ENCODE measurements around the gene CAMK2B.

The CAMK2B gene

DNA sequence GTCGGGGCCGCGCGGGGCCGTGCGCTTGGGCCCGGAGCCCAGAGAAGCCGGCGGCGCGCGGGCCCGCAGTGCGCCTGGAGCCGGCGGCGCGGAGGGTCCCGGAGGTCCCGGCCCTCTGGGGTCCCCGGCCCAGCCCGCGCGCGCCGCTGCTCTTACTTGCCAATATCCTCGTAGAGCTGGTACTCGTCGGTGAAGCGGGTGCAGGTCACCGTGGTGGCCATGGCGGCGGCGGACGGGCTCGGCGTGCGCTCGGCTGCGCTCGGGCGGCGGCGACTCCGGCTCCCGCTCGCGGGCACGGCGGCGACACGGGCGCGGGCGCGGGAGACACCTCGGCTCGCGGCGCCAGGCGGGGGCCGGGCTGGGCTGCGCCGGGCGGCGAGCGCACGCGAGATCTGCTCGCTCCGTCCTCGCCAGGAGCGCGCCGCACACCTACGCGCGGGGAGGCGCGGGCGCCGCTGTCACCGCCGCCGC lies at the start of gene CAMK2B:
CAMK2B (minus strand) TSS at position 394 of the 471 bp plus-strand sequence; CDS start at position 221, 173 bp downstream.
- DNase-seq (ENCODE audit: low spot score) = no peak

GRCh38 chr7:44374007-44374763 lies 48.8 kb upstream of the CAMK2B start:
- DNase-seq (ENCODE audit: low spot score) = no peak

GRCh38 chr7:44373418-44373740 lies 48.0 kb upstream of the CAMK2B start:
- DNase-seq (ENCODE audit: low spot score) = no peak

GRCh38 chr7:44372560-44373417 lies 47.4 kb upstream of the CAMK2B start:
- no peak for DNase-seq (ENCODE audit: low spot score)

GRCh38 chr7:44368885-44369284 lies 43.5 kb upstream of the CAMK2B start:
- no peak for DNase-seq (ENCODE audit: low spot score)

DNA sequence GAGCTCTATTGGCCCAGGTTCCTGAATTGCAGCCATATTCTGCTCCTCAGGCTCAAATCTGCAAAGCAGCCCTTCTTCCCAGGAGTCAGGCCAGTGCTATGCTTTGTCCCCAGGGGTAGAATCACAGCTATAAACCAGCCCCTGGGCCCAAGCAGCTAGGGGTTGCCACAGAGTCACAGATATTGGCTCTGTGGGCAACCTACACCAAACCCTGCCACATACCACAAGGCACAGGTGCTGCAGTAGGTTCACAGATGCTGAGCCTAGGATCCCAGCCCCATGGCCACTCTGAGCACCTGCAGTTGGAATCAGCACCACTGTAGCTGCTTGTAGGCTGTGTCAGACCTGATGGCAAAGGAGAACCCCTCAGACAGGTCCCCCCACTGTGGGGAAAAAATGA lies 43.1 kb upstream of the CAMK2B start:
- no peak for DNase-seq (ENCODE audit: low spot score)

DNA sequence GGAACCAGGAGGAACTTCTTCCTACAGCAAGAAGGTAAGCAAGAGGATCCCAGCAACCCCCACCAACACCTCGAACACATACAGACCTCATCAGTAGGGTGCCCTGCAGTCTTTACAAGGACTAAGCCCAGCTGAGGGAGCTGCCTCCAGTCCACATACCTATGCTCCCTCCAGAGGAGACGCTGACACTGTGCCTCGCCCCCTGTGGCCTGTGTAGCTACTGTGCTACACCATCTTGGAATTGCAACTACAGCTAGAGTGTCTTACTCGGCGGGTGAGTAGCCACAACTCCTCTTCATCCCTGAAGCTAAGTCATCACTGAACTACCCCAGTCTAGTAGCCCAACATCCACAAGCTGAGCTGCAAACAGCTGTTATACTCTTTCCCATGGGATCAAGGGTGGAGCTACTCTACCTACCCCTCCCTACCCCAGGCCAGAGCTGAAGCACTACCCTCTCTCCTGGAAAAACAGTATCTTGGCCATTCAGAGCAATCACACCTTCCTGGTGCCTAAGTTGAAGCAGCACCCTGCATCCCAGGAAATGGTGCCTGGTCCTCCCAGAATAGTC lies 42.2 kb upstream of the CAMK2B start:
- DNase-seq (ENCODE audit: low spot score) = no peak

- no peak for DNase-seq (ENCODE audit: low spot score)
Observed at GRCh38 chr7:44366986-44367385, 41.6 kb upstream of the CAMK2B start.

- DNase-seq (ENCODE audit: low spot score) = no peak
Observed at GRCh38 chr7:44353668-44354067, 28.3 kb upstream of the CAMK2B start.

- DNase-seq (ENCODE audit: low spot score) = no peak
Observed at GRCh38 chr7:44348851-44349781, 23.7 kb upstream of the CAMK2B start.

DNA sequence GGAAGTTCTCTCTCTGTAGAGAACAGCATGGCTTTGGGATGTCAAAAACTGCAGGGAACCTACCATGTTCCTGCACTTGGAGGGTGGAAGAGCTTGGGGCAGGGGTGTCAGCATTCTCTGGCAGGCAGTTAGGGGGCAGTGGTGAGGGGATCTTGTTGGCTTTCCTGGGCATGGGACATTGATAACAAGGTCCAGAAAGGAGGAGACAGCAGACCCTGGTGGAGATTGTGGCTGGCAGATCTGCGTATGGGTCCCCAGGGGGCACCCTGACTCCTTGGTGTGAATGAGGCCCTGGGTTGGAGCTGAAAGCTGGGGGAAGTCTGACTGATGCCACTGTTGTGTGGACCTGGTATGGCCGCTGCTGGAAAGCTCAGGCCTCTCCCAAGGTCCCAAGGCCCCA lies 22.9 kb upstream of the CAMK2B start:
- DNase-seq (ENCODE audit: low spot score) = no peak

DNA sequence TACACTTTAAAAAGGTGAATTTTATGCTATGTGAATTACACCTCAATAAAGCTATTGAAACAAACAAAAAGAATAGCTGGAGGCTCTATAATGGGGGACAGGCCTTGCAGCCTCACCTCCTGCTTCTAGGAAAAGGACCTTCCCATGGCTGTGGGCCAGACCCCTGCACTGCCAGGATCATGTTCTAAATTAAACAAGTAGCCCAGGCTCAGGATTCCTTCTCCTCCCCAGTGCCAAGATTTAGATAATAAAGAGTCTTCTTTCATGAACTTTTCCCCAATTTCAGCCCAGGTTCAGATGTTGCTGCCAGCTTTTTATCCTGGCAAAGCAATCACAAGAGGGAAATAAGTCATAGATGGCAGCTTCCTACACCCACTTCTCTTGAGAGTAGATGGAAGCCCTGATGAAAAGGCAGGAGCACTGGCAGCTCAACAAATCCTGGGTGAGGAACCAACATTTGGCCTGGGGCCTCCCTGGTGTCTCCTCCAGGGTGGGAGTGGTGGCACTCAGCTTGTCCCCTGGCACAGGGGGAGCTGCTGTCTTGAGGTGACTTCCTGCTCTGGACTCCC lies 22.2 kb upstream of the CAMK2B start:
- DNase-seq (ENCODE audit: low spot score) = no peak

GRCh38 chr7:44346063-44346462 lies 20.7 kb upstream of the CAMK2B start:
- no peak for DNase-seq (ENCODE audit: low spot score)

DNA sequence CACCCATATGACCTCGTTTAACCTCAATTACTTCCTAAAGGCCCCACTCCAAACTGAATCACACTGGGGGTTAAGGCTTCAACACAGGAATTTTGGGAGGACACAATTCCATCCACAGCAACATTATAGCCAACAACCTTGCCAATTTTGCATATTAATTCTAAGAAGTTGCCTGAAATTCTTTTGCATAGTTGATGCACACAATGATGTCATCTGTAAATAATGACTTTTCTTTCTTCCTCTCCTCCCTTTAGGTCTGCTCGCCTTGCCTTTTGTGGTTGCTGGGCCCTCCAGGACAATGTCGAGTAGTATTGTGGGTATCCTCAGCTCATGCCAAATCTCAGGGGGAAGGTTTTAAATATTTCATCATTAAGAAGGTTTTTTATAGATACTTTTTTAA lies 16.0 kb upstream of the CAMK2B start:
- DNase-seq (ENCODE audit: low spot score) = no peak

- no peak for DNase-seq (ENCODE audit: low spot score)
Observed at GRCh38 chr7:44338600-44338999, 13.2 kb upstream of the CAMK2B start.

DNA sequence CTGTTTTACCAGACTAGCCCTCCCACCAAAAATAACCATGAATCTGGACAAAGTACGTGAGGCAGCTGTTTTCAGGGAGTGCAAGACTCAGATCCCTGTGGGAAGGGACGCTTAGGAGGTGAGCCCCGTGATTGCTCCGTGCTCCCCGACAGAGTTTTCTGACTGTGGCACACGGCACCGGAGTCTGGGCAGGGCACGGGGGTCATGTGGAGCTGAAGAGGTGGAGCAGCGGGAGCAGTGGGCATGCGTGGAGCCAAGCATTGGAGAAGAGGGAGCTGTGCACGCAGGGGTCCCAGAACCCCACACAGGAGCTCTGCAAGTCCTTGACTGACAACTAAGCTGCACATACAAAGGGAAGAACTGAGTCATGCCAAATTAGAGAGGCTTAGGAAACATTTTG lies 11.1 kb upstream of the CAMK2B start:
- DNase-seq (ENCODE audit: low spot score) = no peak

DNA sequence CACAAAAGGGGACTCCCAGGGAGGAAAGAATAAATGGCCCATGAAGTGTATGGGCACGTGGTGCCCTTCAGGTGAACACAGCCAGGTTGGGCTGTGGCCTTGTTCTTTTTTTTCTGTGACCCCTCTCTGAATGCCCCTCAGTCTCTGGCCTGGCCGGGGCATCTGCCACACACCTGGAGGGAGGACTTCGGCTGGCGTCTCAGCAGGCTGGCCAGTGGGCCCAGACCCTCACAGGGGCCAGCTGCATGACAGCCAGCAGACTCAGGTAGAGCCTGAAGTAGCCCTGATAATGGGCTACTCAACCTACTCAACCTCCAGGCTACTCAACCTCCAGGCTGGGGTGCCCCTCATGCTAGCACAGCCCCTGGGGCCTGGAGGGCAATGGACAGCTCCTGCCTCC lies 9.8 kb upstream of the CAMK2B start:
- no peak for DNase-seq (ENCODE audit: low spot score)

- DNase-seq (ENCODE audit: low spot score) = no peak
Observed at GRCh38 chr7:44334734-44335097, 9.3 kb upstream of the CAMK2B start.

DNA sequence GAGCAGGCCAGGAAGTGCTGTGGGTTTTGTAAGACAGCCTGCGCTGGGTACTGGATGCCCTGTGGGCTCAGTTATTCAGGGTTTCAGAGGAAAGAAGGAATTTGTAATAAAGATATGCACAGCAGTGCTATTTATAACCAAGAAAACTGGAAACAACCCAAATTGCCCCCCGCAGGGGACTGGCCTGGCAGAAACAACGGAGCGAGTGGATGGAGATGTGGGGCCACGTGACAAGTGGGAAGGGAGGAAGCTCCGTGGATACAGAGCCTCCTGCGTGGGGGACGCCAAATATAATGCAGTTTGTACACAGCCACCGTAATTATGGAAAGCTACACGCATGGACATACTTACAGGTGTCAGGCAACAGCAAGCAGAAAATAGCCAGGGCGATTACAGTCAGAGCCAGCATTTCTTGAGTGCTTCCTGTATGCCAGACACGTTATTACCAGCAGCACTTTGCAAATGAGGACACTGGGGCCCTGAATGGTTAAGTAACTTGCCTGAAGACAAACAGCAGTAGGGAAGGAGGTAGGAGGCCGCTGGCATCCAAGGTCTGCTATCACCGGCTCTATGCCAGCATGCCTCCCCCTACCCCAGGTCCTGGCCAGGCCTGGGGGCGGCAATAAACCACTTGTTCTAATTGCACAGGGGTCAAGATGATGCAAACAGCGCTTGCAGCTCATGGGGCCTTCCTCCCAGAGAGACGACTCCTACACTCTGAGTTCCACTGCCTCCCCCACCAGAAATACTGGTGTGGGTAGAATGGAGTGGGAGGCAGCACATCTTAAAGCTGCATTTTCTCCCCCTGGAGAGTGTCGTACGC lies 8.7 kb upstream of the CAMK2B start:
- no peak for DNase-seq (ENCODE audit: low spot score)

GRCh38 chr7:44331682-44332081 lies 6.3 kb upstream of the CAMK2B start:
- DNase-seq (ENCODE audit: low spot score) = no peak

DNA sequence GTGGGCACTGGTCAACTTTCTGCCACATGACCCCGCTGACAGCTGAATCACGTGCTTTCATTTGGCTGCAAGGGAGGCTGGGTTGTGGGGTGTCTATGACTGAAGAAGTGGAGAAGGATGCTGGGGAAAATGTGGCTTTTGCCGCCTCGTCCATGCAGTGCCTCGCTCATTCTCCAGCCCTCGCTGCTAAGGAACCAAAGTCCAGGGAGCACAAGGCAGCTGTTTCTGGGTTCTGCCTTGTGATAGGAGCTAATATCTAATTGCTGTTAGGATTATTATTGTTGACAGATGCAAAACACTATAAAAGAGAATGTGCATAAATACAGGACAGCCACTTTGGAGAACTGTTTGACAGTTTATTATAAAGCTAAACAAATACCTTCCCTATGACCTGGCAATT lies 4.9 kb upstream of the CAMK2B start:
- no peak for DNase-seq (ENCODE audit: low spot score)

Measured in CD4-positive, alpha-beta T cell treated with Interleukin-15 for 4 hours (primary cell).